ENCODE measurements around the gene CCDC12. TPM values are rescaled to one million over a fixed set of nuclear protein-coding genes. Genes with fewer than 3 reads are reported as not detected.

Gene CCDC12
- total RNA-seq, 1 donor from 2014 or later, result 66.2 TPM

DNA sequence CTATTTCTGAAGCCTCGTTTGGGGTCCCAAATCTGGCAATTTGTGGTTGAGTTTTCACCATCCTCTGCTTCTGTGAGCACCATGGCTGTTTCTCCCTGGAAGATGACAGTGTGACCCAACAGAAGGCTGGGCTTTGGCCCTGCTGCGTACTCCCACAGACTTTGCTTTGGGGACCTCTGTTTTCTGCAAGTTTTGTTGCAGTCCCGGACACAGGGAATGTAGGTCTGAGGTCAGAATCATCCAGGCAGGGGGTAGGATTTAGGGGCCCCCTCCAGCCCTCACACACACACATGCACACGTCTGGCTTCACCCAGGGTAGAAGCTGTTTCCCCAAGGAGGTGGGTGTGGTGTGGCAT is 92.7 kb downstream of the CCDC12 start:
- no peak for DNase-seq
- H3K9me3 Mint-ChIP-seq, result no peaks in the 10 kb centered on the region
- intact Hi-C loops (cut with micrococcal nuclease), result no loop called here
- H3K27ac Mint-ChIP-seq, result no peak overlapping the region
- peak overlapping the region; percentile 21 for H3K4me3 Mint-ChIP-seq
- no peaks in the 10 kb centered on the region for H3K36me3 Mint-ChIP-seq (ENCODE audit: low read depth)
- peaks cover 2% of the 10 kb centered on the region for H3K4me1 Mint-ChIP-seq
- peaks cover 69% of the 10 kb centered on the region for H3K27me3 Mint-ChIP-seq

DNA sequence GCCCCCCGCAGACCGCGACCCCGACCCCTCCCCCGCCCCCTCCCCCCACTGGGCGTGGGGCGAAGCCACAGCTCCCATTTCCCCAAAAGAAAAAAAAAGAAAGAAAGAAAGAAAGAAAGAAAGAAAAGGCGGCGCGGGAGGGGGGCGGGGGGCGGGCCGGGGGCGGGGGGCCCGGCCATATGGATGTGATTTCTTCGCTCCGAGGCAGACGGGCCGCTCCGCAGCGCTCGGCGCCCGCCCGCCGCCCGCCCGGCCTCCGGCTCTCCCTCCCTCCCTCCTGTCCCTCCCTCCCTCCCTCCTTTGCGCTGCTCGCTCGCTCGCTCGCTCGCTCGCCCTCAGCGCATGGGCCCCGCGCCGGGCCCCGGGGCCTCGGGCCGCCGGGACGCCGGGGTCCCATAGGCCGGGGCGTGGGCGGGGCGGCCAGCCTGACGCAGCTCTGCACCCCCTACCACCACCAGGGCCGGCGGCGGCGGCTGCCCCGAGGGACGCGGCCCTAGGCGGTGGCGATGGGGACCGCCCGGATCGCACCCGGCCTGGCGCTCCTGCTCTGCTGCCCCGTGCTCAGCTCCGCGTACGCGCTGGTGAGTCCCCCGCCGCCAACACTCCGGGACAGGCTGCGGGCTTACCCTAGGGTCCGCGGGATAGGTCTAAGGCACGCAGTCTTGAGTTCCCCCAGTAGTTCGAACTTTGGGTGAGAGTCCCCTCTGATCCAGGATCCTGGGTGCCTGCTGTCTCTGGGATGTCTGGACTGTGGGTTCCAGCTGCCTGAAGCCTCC is 93.3 kb downstream of the CCDC12 start:
- intact Hi-C loops (cut with micrococcal nuclease), result no loop called here
- no peaks in the 10 kb centered on the region for H3K9me3 Mint-ChIP-seq
- peaks cover 2% of the 10 kb centered on the region for H3K4me1 Mint-ChIP-seq
- no peaks in the 10 kb centered on the region for H3K36me3 Mint-ChIP-seq (ENCODE audit: low read depth)
- DNase-seq, result no peak
- H3K27me3 Mint-ChIP-seq, result peaks cover 68% of the 10 kb centered on the region
- no peak overlapping the region for H3K27ac Mint-ChIP-seq
- H3K4me3 Mint-ChIP-seq, result peak overlapping the region; percentile 74

DNA sequence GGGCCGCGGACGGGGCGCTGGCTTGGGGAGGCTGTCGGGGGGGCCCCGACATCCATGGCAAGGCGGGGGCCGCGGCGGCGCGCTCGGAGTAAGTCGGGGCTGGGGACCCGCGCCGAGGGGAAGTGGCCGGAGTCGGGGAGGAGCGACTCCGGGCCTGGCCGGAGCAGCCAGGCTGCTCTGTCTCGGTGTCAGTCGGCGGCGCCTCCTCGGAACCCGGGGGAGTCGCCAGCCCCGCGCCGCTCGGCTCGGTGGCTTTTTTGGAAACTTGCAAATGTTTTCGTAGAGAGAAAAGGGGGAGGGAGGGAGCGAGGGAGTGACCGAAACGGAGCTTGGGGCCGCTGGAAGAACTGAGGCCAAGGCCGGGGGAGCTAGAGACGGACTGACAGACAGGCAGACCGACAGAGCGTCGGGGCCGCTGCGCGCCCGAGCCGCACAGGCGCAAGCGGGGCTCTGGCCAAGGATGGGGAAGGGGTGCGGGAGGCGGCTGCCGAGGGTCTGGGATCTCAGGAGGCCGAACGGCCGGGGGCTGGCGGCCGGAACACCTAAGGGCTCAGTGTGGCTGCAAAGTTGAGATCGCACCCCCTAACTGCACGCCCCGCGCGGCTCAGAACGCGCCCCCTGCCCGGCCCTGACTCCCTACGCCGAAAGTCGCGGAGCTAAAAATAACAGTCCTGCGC is 94.0 kb downstream of the CCDC12 start:
- peaks cover 63% of the 10 kb centered on the region for H3K27me3 Mint-ChIP-seq
- no peak for DNase-seq
- peak overlapping the region; percentile 74 for H3K4me3 Mint-ChIP-seq
- no peaks in the 10 kb centered on the region for H3K9me3 Mint-ChIP-seq
- H3K27ac Mint-ChIP-seq, result no peak overlapping the region
- intact Hi-C loops (cut with micrococcal nuclease), result no loop called here
- no peaks in the 10 kb centered on the region for H3K36me3 Mint-ChIP-seq (ENCODE audit: low read depth)
- H3K4me1 Mint-ChIP-seq, result peaks cover 2% of the 10 kb centered on the region

DNA sequence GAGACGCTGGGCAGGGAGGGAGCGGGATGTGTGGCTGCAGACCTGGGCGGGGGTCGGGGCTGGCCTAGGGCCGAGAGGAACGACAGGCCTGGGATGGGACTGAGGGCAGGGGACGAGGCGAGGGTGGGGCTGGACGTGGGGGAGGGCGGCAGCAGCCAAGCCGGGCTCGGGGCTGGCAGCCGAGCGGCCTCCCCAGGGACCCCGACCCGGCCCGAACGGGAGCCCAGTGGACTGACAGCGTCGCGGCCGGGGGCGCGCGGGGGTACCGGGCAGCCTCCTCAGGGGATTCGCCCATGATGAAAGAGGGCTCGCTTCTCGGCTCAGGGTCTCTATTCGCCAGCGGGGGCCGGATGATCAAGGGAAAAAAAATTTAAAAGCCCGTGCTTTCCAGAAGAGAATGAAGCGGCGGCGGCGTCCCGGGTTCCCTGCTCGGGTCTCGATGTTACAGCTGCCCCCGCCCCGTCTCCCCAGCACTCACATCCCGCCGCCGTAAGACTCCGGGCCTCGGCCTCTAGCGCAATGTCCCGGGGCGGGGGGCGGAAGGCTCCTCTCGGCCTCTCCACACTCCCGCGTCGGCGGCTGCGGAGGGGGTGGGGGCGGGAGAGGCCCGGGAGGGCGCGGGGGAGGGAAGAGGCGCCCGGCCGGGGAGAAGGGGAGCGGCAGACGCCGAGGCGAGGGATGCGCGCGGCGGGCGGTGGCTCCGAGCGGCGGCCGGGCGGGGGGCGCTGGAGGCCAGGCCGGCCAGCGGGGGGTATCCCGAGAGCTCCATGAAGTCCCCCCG is 94.8 kb downstream of the CCDC12 start:
- peak; percentile 71 for DNase-seq
- Mint-ChIP-seq H3K27ac (no peak overlapping the region), H3K27me3 (peaks cover 61% of the 10 kb centered on the region), H3K36me3 (ENCODE audit: low read depth) (no peaks in the 10 kb centered on the region), H3K4me3 (peak overlapping the region; percentile 59), H3K4me1 (peaks cover 2% of the 10 kb centered on the region), H3K9me3 (no peaks in the 10 kb centered on the region)
- intact Hi-C loops (cut with micrococcal nuclease), result no loop called here

DNA sequence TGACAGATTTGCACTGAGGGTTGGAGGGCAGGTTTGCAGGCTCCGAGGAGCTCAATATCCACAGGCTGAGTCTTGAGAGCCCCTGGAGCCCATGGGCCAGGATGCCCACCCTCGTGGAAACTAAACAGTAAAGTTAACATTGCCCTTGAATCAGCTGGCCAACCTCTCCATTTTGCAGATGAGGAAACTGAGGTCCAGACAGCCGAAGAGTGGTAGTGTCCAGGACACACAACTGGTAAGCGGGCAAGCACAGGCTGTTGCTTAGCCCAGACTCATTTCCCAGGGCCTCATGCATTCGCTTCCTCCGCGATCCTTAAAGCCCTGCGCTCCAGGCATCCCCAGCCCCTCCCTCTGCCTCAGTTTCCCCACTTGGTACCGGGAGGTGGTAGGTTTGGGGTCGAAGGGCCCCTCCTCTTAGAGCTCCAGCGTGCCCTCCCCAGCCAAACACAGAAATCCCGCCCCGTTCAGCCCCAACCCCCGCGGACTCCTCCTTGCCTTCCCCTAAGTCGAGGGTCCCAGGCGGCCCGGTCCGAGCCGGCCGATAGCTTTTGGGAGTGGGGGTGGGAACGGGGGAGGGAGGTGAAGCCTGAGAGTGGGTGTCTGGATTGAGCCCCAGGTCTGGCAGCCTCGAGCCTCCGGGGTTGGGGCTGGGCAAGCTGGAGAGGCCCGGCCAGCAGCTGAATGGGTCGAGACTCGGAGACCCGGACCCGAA is 95.5 kb downstream of the CCDC12 start:
- no peak for DNase-seq
- Mint-ChIP-seq H3K4me3 (peak overlapping the region; percentile 55), H3K36me3 (ENCODE audit: low read depth) (no peaks in the 10 kb centered on the region), H3K4me1 (peaks cover 2% of the 10 kb centered on the region), H3K9me3 (no peaks in the 10 kb centered on the region), H3K27me3 (peaks cover 56% of the 10 kb centered on the region), H3K27ac (no peak overlapping the region)
- intact Hi-C loops (cut with micrococcal nuclease), result no loop called here

DNA sequence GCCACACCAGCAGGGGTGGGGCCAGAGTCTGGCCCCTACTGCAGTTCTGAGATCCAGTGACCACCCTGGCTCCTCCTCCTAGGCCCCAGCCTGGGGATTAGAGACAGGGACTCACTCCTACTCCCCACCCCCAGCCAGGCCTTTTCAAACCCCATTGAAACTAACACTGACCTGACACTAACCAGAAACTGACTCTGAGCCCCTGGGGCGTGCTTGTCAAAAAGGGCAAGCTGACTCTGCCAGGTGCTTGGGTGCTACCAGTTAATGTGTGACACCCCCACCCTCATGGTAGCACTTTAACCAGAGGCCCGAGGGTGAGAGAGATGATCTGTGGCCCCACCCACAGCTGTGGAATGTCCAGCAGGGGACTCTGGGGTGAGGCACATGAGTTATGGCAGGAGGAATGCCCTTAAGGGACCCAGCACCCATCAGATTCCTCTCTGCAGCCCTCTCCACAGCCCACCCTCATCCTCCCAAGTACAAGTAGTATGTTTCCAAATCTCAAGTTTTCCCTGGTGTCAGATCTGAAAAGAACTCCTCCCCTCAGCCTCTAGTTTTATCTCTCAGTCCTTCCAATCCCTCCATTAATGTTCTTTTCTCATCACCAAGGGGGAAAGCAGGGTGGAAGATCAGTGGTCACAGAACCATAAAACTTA is 97.6 kb downstream of the CCDC12 start:
- Mint-ChIP-seq H3K27me3 (peaks cover 42% of the 10 kb centered on the region), H3K36me3 (ENCODE audit: low read depth) (no peaks in the 10 kb centered on the region), H3K4me1 (peaks cover 2% of the 10 kb centered on the region), H3K9me3 (no peaks in the 10 kb centered on the region), H3K4me3 (no peak overlapping the region), H3K27ac (no peak overlapping the region)
- intact Hi-C loops (cut with micrococcal nuclease), result no loop called here
- no peak for DNase-seq

DNA sequence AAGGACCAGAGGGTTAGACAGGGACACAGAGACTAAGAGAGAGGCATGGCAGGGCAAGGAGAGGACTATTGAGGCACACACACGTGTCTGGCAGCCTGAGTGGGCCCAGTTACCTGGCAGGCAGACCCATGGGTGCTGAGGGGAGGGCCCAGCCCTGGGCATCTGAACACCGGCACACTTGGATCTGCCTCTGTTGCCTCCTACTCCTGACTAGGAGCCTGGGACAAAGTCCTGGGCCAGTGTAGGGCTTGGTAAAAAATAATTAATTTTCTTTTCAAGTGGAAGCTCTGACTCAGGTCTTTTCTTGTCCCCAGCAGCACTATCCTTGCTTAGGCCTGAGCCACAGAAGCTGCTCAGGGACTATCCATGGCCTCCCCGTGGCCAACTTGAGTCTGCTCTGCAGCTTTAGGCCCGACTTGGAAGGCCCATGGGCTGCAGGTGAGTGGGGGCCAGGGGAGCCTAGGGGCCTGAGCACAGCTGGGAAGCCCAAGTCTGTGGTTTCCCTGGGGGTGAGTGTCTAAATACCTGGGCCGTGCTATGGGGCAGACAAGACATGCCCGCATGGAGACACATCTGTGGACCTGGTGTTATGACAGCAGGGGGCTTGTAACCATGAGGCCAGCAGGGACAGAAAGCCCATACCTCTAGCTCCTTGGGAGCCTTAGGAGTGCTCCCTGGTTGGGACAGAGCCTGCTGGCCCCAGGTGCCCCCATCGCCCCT is 99.0 kb downstream of the CCDC12 start, which contains the start of gene PTH1R:
TSS of gene PTH1R (plus strand) at position 316 of the 720 bp plus-strand sequence. CDS start 5,839 bp downstream, outside the sequence.
- no peaks in the 10 kb centered on the region for H3K9me3 Mint-ChIP-seq
- H3K27me3 Mint-ChIP-seq, result peaks cover 39% of the 10 kb centered on the region
- H3K36me3 Mint-ChIP-seq (ENCODE audit: low read depth), result no peaks in the 10 kb centered on the region
- no peak for DNase-seq
- H3K4me3 Mint-ChIP-seq, result no peak within 1 kb of the TSS
- no peak within 1 kb of the TSS for H3K27ac Mint-ChIP-seq
- H3K4me1 Mint-ChIP-seq, result peaks cover 4% of the 10 kb centered on the region
- intact Hi-C loops (cut with micrococcal nuclease), result no loop called here

DNA sequence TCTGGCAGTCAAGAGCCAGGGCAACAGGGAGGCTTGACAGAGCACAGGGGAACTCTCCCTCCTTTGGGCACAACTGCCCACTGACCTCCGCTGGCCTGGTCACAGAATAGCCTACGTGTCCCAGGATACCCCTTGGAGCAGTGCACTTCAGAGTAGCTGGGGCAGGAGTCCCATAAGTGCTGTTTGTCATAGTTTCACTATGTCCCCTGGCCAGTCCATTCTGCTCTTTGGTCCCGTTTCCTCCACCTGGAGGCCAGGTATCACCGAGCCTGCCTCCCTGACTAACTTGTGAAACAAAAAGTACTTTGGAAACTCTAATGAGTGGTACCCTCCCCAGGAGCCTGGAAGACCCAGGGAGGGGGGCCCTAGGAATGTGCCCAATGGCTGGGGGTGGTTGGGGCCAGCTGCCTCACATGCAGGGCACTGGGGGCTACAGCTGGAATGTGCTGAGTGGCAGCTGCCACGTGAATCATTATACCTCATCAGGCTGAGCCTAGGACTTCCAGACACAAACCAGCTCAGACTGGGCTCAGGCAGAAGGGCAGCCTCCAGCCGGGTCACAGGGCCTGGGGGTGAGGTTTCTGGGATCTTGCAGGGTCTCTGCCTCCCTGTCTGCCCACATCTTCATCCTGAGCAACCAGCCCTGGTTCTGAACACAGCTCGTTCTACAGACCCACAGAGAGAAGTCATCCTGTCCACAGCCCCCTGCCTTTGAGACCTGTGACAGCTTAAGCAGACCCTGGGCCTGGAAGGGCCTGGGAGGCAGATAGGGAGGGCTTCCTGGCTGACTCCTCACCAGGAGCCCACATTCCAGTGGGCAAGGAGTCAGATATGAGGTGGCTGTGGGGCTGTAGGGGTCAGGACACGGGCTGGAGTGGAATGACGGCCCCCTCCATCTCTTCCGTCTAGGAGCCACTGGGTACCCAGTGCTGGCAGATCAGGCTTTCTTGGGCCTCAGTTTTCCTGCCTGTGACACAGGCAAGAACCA is 99.9 kb downstream of the CCDC12 start:
- Mint-ChIP-seq H3K9me3 (no peaks in the 10 kb centered on the region), H3K36me3 (ENCODE audit: low read depth) (no peaks in the 10 kb centered on the region), H3K4me3 (no peak overlapping the region), H3K27ac (no peak overlapping the region), H3K27me3 (peaks cover 34% of the 10 kb centered on the region), H3K4me1 (peaks cover 3% of the 10 kb centered on the region)
- intact Hi-C loops (cut with micrococcal nuclease), result no loop called here
- DNase-seq, result no peak

DNA sequence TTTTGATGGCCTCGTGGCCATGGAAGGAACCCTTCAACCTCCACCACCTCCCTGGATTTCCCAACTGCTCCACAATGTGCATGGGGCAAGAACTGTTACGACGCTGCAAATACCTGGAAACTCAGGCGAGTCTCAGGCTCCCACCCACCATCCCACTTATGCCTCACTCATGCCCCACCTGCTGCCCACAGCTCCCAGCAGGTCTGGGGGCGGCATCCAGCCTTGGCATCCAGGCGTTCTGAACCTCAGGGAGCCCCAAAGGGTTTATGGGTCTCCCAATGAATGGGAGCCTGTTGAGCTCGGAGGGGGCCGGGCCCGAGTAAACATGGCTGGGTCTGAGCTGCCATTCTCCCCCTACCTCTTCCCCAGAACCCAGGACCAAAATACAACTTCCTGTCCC is 101.0 kb downstream of the CCDC12 start:
- no peak for DNase-seq
- no peaks in the 10 kb centered on the region for H3K36me3 Mint-ChIP-seq (ENCODE audit: low read depth)
- no peak overlapping the region for H3K4me3 Mint-ChIP-seq
- peaks cover 31% of the 10 kb centered on the region for H3K27me3 Mint-ChIP-seq
- H3K9me3 Mint-ChIP-seq, result no peaks in the 10 kb centered on the region
- no peak overlapping the region for H3K27ac Mint-ChIP-seq
- intact Hi-C loops (cut with micrococcal nuclease), result no loop called here
- H3K4me1 Mint-ChIP-seq, result peaks cover 3% of the 10 kb centered on the region

DNA sequence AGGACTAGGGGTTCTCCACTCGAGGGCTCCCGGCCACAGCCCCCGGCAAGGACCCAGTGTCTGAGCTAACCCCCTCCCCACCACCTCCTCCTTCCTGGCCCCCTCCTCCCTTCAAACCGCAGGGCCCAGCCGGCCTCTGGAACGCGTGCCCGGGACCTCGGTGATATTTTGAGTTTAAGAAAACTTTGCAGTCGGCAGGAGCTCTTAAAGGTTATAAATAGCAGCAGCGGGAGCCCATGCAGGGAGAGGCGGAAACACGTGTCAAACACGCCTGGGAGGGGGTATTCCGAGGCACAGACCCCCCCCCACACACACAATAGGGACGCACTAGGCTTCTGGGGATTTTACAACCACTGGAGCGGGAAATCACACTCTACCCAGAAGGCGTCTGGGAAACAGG is 102.1 kb downstream of the CCDC12 start:
- Mint-ChIP-seq H3K4me1 (peaks cover 3% of the 10 kb centered on the region), H3K9me3 (no peaks in the 10 kb centered on the region), H3K36me3 (ENCODE audit: low read depth) (no peaks in the 10 kb centered on the region)

DNA sequence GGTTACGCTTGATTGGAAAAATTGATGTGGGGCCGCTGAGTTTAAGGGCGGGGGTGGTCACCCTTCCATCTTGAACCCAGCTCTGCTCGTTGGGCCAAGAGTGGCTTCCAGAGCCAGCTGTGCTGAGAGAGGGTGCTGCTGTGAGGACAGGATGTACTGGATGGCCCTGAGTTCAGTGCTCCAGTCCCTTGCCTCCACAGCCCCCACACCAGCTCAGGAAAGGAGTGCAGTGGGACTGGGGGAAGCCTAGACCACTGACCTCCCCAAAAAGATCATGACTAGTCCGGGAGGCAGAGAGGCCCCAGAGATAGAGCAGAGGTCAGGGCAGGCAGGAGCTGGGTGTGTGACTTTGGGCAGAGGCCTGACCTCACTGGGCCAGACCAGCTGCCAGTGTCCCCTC is 103.0 kb downstream of the CCDC12 start:
- Mint-ChIP-seq H3K4me1 (peaks cover 3% of the 10 kb centered on the region), H3K36me3 (ENCODE audit: low read depth) (no peaks in the 10 kb centered on the region), H3K9me3 (no peaks in the 10 kb centered on the region), H3K4me3 (no peak overlapping the region), H3K27me3 (peaks cover 14% of the 10 kb centered on the region), H3K27ac (no peak overlapping the region)
- DNase-seq, result no peak
- intact Hi-C loops (cut with micrococcal nuclease), result no loop called here

More for the DNA sequence above, 102.1 kb downstream of the CCDC12 start:
- Mint-ChIP-seq H3K4me3 (no peak overlapping the region), H3K27me3 (peaks cover 19% of the 10 kb centered on the region), H3K27ac (no peak overlapping the region)
- intact Hi-C loops (cut with micrococcal nuclease), result no loop called here
- DNase-seq, result no peak
